Naive thymus-derived CD4-positive, alpha-beta T cell (primary cell): ENCODE results near the gene MMP12. TPM values are rescaled to one million over a fixed set of nuclear protein-coding genes. Genes with fewer than 3 reads are reported as not detected.

Source experiments
- ATAC-seq: fragments of 150-1000 bp; cut with Tn5 transposase; 2 replicates; pipeline ENCODE4 v1.10.0; 2021; ENCODE audit warnings: mild to moderate bottlenecking, moderate library complexity
- CTCF ChIA-PET: fragments of 350-600 bp; sonication (Branson Sonifier 250); formaldehyde crosslinking; loops from one replicate; lab custom pipeline; 2021; ENCODE audit warnings: antibody characterized with exemption; lab: Charles Lee
- POLR2A ChIA-PET: fragments of 350-600 bp; sonication (Branson Sonifier 250); formaldehyde crosslinking; loops from one replicate; lab custom pipeline; 2021; ENCODE audit warnings: antibody characterized with exemption, inconsistent platforms; lab: Charles Lee
- DNase-seq, 9 donors: peaks; one replicate each; pipeline versions ENCODE4 v3.0.0 to v3.0.0-alpha.2; 2020 to 2022; ENCODE audit warnings: mixed read lengths in 1 of 9
- H3K27ac ChIP-seq: one replicate; pipeline ENCODE4 v1.7.0; 2013; ENCODE audit warnings: mild to moderate bottlenecking, low read depth, low read length, moderate library complexity
- H3K27me3 ChIP-seq, 2 donors: one replicate each; pipeline ENCODE4 v1.7.0; 2013; ENCODE audit warnings: low read length in 2 of 2, mild to moderate bottlenecking in 2 of 2, moderate library complexity in 2 of 2; ENCODE audit not compliant: control insufficient read depth in 2 of 2, insufficient read depth in 2 of 2
- H3K36me3 ChIP-seq, 3 experiments: 1 replicate in 2 of 3; 2 replicates in 1 of 3; pipeline ENCODE4 v1.7.0; 2013; ENCODE audit warnings: low read length in 3 of 3, mild to moderate bottlenecking in 3 of 3, moderate library complexity in 1 of 3; ENCODE audit not compliant: insufficient read depth in 3 of 3, control insufficient read depth in 2 of 3
- H3K4me1 ChIP-seq, 2 donors: one replicate each; pipeline ENCODE4 v1.7.0; 2013; ENCODE audit warnings: low read length in 2 of 2, mild to moderate bottlenecking in 2 of 2, moderate library complexity in 1 of 2; ENCODE audit not compliant: control insufficient read depth in 2 of 2, insufficient read depth in 2 of 2
- H3K4me3 ChIP-seq: 2 replicates; pipeline ENCODE4 v1.7.0; 2013; ENCODE audit warnings: mild to moderate bottlenecking, low read length
- H3K9me3 ChIP-seq, 3 experiments: 1 replicate in 2 of 3; 2 replicates in 1 of 3; pipeline ENCODE4 v1.7.0; 2013; ENCODE audit warnings: low read length in 3 of 3; ENCODE audit not compliant: control insufficient read depth in 2 of 3
- H3K27ac Mint-ChIP-seq, 9 donors: one replicate each; pipeline ENCODE4 v1.8.0; 2020 to 2022; ENCODE audit warnings: mixed read lengths in 9 of 9, mild to moderate bottlenecking in 8 of 9, moderate library complexity in 5 of 9, inconsistent platforms in 2 of 9
- H3K27me3 Mint-ChIP-seq, 5 donors: one replicate each; pipeline ENCODE4 v1.8.0; 2021 to 2022; ENCODE audit warnings: mixed read lengths in 5 of 5, mild to moderate bottlenecking in 1 of 5
- H3K36me3 Mint-ChIP-seq, 5 donors: one replicate each; pipeline ENCODE4 v1.8.0; 2020 to 2022; ENCODE audit warnings: mixed read lengths in 5 of 5, mild to moderate bottlenecking in 3 of 5, inconsistent platforms in 1 of 5
- H3K4me1 Mint-ChIP-seq, 7 donors: one replicate each; pipeline ENCODE4 v1.8.0; 2020 to 2022; ENCODE audit warnings: mixed read lengths in 7 of 7, mild to moderate bottlenecking in 3 of 7, inconsistent platforms in 1 of 7
- H3K4me3 Mint-ChIP-seq, 10 donors: one replicate each; pipeline ENCODE4 v1.8.0; 2020 to 2022; ENCODE audit warnings: mild to moderate bottlenecking in 10 of 10, mixed read lengths in 10 of 10, moderate library complexity in 6 of 10, inconsistent platforms in 2 of 10
- H3K9me3 Mint-ChIP-seq, 11 donors: one replicate each; pipeline ENCODE4 v1.8.0; 2020 to 2022; ENCODE audit warnings: mixed read lengths in 11 of 11, mild to moderate bottlenecking in 4 of 11, inconsistent platforms in 1 of 11, moderate library complexity in 1 of 11
- intact Hi-C, 2 donors: fragments of 100-400 bp; cut with micrococcal nuclease; formaldehyde crosslinking; loops; one replicate each; pipeline ENCODE4 v1.15.1; 2023
- polyA plus RNA-seq, 2 donors: library from polyadenylated mRNA; unstranded; fragments of 300-500 nt; fragmentation: Illumina TruSeq; gene quantifications; one replicate each; pipeline ENCODE4 v1.2.3, GENCODE V29; 2021
- total RNA-seq, 6 experiments: library from RNA in 5 of 6; stranded (reverse) in 5 of 6; gene quantifications; 1 replicate in 5 of 6; 2 replicates in 1 of 6; pipeline ENCODE4 v1.2.3 and lab custom pipeline; 2021 to 2026

Gene MMP12
- total and polyA plus RNA-seq, 7 experiments from 2014 or later = not detected

DNA sequence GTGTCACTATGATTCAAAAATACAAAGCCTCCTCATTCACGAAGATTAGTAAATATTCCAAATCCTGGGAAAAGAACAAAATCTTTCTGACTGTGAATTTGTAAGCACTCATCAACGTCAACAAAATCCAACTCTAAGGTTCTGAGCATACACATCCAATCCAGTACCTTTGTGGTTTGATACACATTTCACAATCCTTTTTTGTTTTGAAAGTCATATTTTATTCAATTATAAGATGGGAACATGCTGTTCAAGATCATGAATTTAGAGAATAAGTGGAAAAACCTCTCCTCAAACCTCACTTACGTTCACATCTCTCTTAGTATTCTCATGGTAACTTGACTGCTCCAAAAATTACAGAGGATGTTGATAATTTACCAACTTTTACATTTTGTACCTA is 21.7 kb downstream of the MMP12 start:
- Mint-ChIP-seq H3K4me1 (no peaks in the 10 kb centered on the region), H3K36me3 (no peaks in the 10 kb centered on the region), H3K27ac (no peak overlapping the region), H3K27me3 (peaks cover 10 to 32% (median 21%) of the 10 kb centered on the region in 5 donors), H3K9me3 (peaks cover 0 to 4% (median 0%) of the 10 kb centered on the region in 11 donors), H3K4me3 (no peak overlapping the region)
- H3K27me3 ChIP-seq = no peaks in the 10 kb centered on the region
- H3K4me1 ChIP-seq = no peaks in the 10 kb centered on the region
- POLR2A ChIA-PET = no interaction called here
- H3K27ac ChIP-seq = no peak overlapping the region
- CTCF ChIA-PET = no interaction called here
- ATAC-seq (no peak), DNase-seq (no peak)
- H3K9me3 ChIP-seq = no peaks in the 10 kb centered on the region
- intact Hi-C loops = no loop called here
- no peak overlapping the region for H3K4me3 ChIP-seq
- no peaks in the 10 kb centered on the region for H3K36me3 ChIP-seq

DNA sequence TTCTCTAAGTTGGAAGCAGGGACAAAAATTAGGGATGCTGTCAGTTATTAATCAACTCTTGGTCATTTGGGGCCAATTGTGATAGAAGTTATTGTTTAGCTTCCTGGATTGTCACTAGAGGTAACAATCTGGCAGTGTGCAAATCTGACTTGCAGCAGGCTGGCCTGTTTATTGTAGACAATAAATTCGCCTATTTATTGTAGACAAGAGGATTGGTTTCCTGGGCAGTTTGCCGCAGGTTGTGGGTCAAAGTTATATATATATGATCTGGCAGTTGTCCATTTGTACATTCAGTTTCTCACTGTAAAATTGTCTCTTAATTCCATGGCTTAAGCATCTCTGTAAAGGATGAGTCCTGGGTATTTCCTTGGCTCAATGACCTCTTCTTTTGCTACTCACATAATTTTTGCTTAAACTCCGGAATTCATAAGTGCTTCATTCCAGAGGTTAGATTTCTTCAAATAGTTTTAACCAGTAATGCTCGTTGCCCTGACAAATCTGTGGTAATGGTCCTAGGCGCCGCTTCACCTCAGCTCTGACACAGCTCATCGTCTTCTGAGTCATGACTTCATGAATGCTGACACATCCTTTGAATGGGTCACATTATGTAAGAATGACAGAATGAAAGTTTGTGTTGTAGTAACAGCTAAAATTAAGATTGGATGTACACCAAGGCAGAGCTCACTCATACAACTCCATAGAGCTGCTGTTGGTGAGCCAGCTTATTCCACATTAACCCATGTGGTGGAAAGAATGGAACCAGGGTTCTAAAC is 23.6 kb downstream of the MMP12 start:
- CTCF ChIA-PET = interaction anchor here (0.5 kb wide), 1 partner anchor 494 kb away, joined by 3 read pairs; no protein-coding TSS in a partner anchor
- no peak overlapping the region for H3K27ac Mint-ChIP-seq
- no peaks in the 10 kb centered on the region for H3K36me3 Mint-ChIP-seq

DNA sequence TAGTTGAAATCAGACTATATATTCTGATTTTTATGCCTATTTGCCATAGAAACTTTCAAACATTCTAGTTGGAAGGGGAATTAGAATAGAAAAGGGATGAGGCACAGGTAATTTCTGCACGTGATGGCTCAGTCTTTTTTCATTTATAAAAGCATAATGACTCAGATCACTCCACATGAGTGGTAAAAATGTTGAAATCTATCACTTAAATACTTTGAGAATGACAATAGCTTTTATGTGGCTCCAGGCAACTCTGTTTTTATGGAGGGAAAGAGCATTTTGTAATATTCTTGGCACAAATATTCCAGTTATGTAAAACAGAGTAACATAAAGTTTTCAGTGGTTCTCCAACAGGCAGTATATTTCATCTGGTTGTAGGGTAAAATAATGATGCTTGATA is 25.5 kb downstream of the MMP12 start:
- peaks cover 0 to 13% (median 2%) of the 10 kb centered on the region in 11 donors for H3K9me3 Mint-ChIP-seq
- peaks cover 10 to 46% (median 23%) of the 10 kb centered on the region in 5 donors for H3K27me3 Mint-ChIP-seq
- Histone ChIP-seq H3K27ac (no peak overlapping the region), H3K27me3 (no peaks in the 10 kb centered on the region), H3K9me3 (no peaks in the 10 kb centered on the region), H3K36me3 (no peaks in the 10 kb centered on the region), H3K4me3 (no peak overlapping the region), H3K4me1 (no peaks in the 10 kb centered on the region)
- no peak overlapping the region for H3K4me3 Mint-ChIP-seq
- DNase-seq (no peak), ATAC-seq (no peak)
- H3K36me3 Mint-ChIP-seq = no peaks in the 10 kb centered on the region
- ChIA-PET CTCF (no interaction called here), POLR2A (no interaction called here)
- H3K4me1 Mint-ChIP-seq = peaks cover 0 to 2% (median 0%) of the 10 kb centered on the region in 7 donors
- no peak overlapping the region for H3K27ac Mint-ChIP-seq
- intact Hi-C loops = no loop called here

More for the DNA sequence above, 23.6 kb downstream of the MMP12 start:
- DNase-seq (no peak), ATAC-seq (no peak)
- intact Hi-C loops = no loop called here
- Histone ChIP-seq H3K27me3 (no peaks in the 10 kb centered on the region), H3K4me3 (no peak overlapping the region), H3K27ac (no peak overlapping the region), H3K36me3 (no peaks in the 10 kb centered on the region), H3K4me1 (no peaks in the 10 kb centered on the region), H3K9me3 (no peaks in the 10 kb centered on the region)
- POLR2A ChIA-PET = no interaction called here
- Mint-ChIP-seq H3K4me3 (no peak overlapping the region), H3K4me1 (no peaks in the 10 kb centered on the region), H3K9me3 (peaks cover 0 to 13% (median 1%) of the 10 kb centered on the region in 11 donors), H3K27me3 (peaks cover 10 to 35% (median 21%) of the 10 kb centered on the region in 5 donors)

DNA sequence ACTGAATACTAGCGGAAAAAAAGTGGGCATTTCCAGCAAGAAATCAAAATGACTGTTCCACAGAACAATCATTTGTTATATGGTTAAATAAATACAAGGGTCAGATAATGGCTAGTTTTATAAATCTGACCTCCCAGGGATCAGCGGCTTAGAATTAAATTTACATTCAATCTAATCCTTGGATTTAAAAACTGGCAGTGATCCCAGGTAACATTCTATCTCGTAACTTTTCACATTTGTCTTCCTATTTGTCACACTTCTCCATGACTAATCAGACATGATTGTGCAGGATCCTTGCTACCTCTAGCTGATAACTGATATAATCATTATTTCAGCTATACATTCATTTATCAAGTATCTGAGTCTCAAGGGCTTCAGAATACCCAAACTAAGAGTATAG is 28.5 kb downstream of the MMP12 start:
- CTCF ChIA-PET = no interaction called here
- no peak overlapping the region for H3K4me3 ChIP-seq
- peaks cover 0 to 3% of the 10 kb centered on the region in 2 donors for H3K27me3 ChIP-seq
- no peaks in the 10 kb centered on the region for H3K9me3 ChIP-seq
- Mint-ChIP-seq H3K4me1 (peaks cover 0 to 2% (median 0%) of the 10 kb centered on the region in 7 donors), H3K27me3 (peaks cover 5 to 37% (median 20%) of the 10 kb centered on the region in 5 donors), H3K9me3 (peaks cover 0 to 13% (median 1%) of the 10 kb centered on the region in 11 donors), H3K27ac (no peak overlapping the region), H3K4me3 (no peak overlapping the region), H3K36me3 (no peaks in the 10 kb centered on the region)
- POLR2A ChIA-PET = no interaction called here
- H3K4me1 ChIP-seq = no peaks in the 10 kb centered on the region
- ATAC-seq (no peak), DNase-seq (no peak)
- no peaks in the 10 kb centered on the region for H3K36me3 ChIP-seq
- H3K27ac ChIP-seq = no peak overlapping the region
- intact Hi-C loops = no loop called here

DNA sequence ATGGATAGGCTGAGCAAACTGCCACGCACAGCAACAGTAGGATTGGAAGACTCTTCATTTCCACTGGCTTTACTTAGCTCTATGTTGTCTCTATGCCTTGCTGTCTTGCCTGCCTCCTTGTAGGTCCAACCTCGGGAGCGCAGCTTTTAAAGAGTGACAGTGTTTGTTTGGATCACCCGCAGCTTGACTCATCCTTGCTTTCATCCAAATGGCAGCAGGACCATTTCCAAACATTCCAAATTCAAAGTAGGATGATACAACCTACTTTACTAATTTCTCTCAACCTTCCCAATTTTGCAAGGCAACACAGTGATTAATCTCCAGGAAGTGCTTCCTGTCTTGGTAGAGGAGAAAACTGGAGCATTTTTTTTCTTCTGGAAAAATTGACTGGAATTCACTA is 31.3 kb downstream of the MMP12 start, which contains the start of gene MMP3:
TSS of gene MMP3 (minus strand) at position 121 of the 400 bp plus-strand sequence. CDS start at position 58, 63 bp downstream.
- Mint-ChIP-seq H3K27me3 (peaks cover 2 to 24% (median 12%) of the 10 kb centered on the region in 5 donors), H3K4me1 (peaks cover 0 to 2% (median 0%) of the 10 kb centered on the region in 7 donors), H3K9me3 (peaks cover 0 to 9% (median 0%) of the 10 kb centered on the region in 11 donors), H3K27ac (no peak within 1 kb of the TSS), H3K4me3 (no peak within 1 kb of the TSS), H3K36me3 (no peaks in the 10 kb centered on the region)
- ChIA-PET POLR2A (no interaction called here), CTCF (no interaction called here)
- ATAC-seq = no peak
- no peaks in the 10 kb centered on the region for H3K36me3 ChIP-seq
- intact Hi-C loops = no loop called here
- H3K27ac ChIP-seq = no peak within 1 kb of the TSS
- no peaks in the 10 kb centered on the region for H3K4me1 ChIP-seq
- no peak within 1 kb of the TSS for H3K4me3 ChIP-seq
- DNase-seq = no peak
- H3K27me3 ChIP-seq = peaks cover 0 to 3% of the 10 kb centered on the region in 2 donors
- no peaks in the 10 kb centered on the region for H3K9me3 ChIP-seq

DNA sequence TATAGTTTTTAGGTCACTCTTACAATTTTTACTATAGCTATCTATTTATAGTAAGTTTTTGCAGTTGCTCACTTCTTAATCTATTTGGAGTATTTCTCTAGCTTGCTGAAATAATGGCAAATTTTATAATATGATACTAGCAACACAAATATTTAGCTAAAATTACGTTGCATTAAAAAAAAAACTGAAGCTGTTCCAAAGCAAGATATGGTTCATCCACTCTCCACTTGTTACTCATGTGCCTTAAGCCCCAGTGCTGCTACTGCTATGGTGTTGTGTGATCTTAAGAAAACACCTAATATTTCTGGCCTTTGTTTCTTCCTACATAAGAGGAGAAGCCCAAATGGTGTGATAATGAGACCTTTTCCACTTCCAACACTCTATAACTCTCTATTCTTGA is 31.9 kb downstream of the MMP12 start:
- intact Hi-C loops = no loop called here
- no peak overlapping the region for H3K27ac Mint-ChIP-seq

More for the DNA sequence above, 31.9 kb downstream of the MMP12 start:
- CTCF ChIA-PET = no interaction called here
- Mint-ChIP-seq H3K9me3 (peaks cover 0 to 9% (median 0%) of the 10 kb centered on the region in 11 donors), H3K4me1 (peaks cover 0 to 2% (median 0%) of the 10 kb centered on the region in 7 donors), H3K4me3 (no peak overlapping the region), H3K27me3 (peaks cover 2 to 23% (median 12%) of the 10 kb centered on the region in 5 donors), H3K36me3 (no peaks in the 10 kb centered on the region)
- Histone ChIP-seq H3K9me3 (no peaks in the 10 kb centered on the region), H3K27me3 (peaks cover 0 to 3% of the 10 kb centered on the region in 2 donors), H3K27ac (no peak overlapping the region), H3K4me1 (no peaks in the 10 kb centered on the region), H3K4me3 (no peak overlapping the region), H3K36me3 (no peaks in the 10 kb centered on the region)
- no peak for ATAC-seq
- POLR2A ChIA-PET = no interaction called here
- DNase-seq = no peak
